Measurements from ENCODE around the gene ABHD13. TPM values are rescaled to one million over a fixed set of nuclear protein-coding genes. Genes with fewer than 3 reads are reported as not detected.
"Not testable (repeated sequence)": the region's sequence is repeated elsewhere in the genome, so short reads cannot be mapped to it uniquely, and the experiment has no call there.

Gene ABHD13
- total RNA-seq, 4 donors from 2014 or later = 8.1 to 13.4 (median 9.2) TPM

DNA sequence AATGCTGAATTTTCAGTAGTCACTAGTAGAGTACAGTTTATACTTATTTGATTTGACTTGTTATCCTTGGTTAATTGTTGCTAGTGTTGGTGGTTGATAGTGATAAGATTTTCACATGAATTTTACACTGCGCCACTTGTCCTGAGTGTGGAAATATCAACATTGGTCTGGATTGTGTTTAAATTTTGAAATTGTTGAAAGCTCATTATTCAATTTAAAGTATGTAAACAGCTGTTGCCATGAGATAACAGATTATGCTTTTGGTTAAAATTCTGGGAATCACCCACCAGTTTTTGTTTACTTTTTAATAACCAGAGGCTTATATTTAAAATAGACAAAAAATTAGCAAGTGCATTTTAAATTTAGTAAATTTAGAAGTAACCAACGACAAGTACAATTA, 39.1 kb downstream of the ABHD13 start:
- no peaks in the 10 kb centered on the region for H3K27me3 ChIP-seq
- WGBS = 59% methylated on average over 2 of the region's 2 CpGs

DNA sequence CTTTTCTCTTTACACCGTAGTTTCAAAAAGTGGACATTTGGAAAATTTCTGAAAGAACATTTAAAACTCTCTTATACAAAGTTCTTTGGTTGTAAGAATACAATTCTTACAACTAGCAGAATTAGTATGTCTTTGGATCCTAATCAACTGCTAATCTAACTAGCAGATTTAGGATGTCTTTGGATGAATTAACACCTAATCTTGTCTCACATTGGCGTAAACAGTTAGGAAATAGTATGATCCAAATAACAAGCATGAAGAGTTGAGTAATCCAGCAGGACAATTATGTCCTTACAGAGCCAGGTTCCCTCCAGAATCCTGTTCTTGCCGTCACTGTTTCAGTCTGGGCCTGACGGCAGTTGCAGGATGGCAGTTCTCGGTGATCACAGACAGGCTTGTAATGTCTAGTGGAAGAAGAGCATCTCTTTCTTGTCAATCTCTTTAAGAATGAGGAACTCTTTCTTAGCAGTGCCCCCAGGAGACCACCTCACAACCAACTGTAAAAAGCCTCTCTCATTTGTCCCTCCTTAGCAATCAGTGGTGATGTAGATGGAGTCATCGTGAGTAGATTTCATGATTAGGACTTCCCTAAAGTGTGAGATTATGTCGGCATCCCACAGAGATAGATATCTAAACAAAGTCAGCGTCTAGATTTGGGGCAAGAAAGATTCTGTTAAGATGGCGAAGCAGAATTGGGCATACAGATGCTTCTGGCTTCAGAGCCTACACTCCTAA, 45.6 kb downstream of the ABHD13 start:
- no peak for DNase-seq (ENCODE audit: low spot score in 2 of 2)
- no peaks in the 10 kb centered on the region for H3K9me3 ChIP-seq
- H3K36me3 ChIP-seq = no peaks in the 10 kb centered on the region
- no peak overlapping the region for H3K27ac ChIP-seq
- H3K4me1 ChIP-seq = no peaks in the 10 kb centered on the region
- no peak overlapping the region for H3K4me3 ChIP-seq
- WGBS = 95% methylated on average over 9 of the region's 9 CpGs
- no peak for TF ChIP-seq POLR2A (IDR thresholded peaks at IDR 0.05)
- TF ChIP-seq EP300 (IDR thresholded peaks at IDR 0.05) = no peak
- no peak for TF ChIP-seq POLR2AphosphoS5 (IDR thresholded peaks at IDR 0.05)
- TF ChIP-seq, protein P1, sequence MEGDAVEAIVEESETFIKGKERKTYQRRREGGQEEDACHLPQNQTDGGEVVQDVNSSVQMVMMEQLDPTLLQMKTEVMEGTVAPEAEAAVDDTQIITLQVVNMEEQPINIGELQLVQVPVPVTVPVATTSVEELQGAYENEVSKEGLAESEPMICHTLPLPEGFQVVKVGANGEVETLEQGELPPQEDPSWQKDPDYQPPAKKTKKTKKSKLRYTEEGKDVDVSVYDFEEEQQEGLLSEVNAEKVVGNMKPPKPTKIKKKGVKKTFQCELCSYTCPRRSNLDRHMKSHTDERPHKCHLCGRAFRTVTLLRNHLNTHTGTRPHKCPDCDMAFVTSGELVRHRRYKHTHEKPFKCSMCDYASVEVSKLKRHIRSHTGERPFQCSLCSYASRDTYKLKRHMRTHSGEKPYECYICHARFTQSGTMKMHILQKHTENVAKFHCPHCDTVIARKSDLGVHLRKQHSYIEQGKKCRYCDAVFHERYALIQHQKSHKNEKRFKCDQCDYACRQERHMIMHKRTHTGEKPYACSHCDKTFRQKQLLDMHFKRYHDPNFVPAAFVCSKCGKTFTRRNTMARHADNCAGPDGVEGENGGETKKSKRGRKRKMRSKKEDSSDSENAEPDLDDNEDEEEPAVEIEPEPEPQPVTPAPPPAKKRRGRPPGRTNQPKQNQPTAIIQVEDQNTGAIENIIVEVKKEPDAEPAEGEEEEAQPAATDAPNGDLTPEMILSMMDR (IDR thresholded peaks at IDR 0.05) = no peak
- no peaks in the 10 kb centered on the region for H3K27me3 ChIP-seq

More for the DNA sequence above, 39.1 kb downstream of the ABHD13 start:
- H3K4me3 ChIP-seq = no peak overlapping the region
- H3K36me3 ChIP-seq = no peaks in the 10 kb centered on the region
- TF ChIP-seq EP300 (IDR thresholded peaks at IDR 0.05) (no peak), POLR2A (IDR thresholded peaks at IDR 0.05) (no peak), POLR2AphosphoS5 (IDR thresholded peaks at IDR 0.05) (no peak)
- TF ChIP-seq, protein P1 (IDR thresholded peaks at IDR 0.05) = no peak
- H3K4me1 ChIP-seq = no peaks in the 10 kb centered on the region
- no peak overlapping the region for H3K27ac ChIP-seq
- no peak for DNase-seq (ENCODE audit: low spot score in 2 of 2)
- peaks cover 5% of the 10 kb centered on the region for H3K9me3 ChIP-seq

DNA sequence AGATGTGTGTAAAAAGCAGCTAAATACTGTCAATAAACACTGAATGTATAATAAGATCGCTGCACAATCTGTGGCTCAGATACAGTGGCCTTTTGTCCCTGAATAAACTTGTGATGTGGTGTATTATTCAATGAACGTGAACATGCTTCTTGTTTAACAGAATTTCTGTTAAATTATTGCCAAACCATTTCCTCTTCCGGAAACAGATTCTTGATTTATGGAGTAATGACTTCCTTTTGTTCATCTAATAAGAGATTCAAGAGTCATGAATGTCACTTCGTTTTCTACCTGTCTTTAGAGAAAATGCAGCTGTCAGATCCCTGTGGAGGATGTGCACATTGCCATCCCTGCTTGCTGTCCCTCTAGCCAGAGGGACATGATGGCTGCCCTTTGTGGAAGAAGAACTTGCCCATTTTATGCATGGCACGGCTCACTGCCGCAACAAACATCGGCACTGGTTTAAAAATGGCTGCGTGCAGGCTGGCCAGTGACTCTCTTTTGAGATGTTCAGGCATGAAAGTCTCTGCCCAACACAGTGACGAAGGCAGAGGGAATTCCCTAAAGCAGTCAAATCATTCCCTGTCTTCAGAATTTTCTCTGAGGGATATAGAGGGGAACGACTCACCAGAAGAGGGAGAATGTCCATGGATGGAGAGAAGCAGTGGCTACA, 48.3 kb downstream of the ABHD13 start:
- Histone ChIP-seq H3K36me3 (no peaks in the 10 kb centered on the region), H3K27me3 (no peaks in the 10 kb centered on the region), H3K4me1 (peaks cover 17% of the 10 kb centered on the region), H3K9me3 (no peaks in the 10 kb centered on the region), H3K4me3 (no peak overlapping the region), H3K27ac (no peak overlapping the region)
- DNase-seq (ENCODE audit: low spot score in 2 of 2) = no peak
- TF ChIP-seq, protein P1 (IDR thresholded peaks at IDR 0.05) = no peak
- TF ChIP-seq EP300 (IDR thresholded peaks at IDR 0.05) (no peak), POLR2A (IDR thresholded peaks at IDR 0.05) (no peak)
- WGBS = 71% methylated on average over 10 of the region's 10 CpGs

DNA sequence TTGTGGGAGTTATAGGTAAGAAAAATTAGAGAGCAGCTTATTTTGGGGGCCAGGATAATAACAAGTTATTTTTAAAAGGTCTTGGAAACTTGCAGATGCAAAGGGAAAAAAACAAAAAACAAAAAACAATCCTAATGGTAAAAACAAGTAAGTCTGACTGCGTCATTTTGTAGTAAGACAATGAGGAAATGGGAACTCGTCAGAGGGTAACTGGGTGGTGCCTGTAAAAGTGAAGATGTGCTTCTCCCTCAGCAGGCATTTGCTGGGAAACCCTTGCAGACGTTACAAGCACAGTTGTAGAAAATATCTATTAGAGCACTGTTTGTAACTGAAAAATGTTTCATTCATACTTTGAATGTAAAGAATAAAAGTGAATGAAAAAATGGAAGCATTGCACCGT, 49.2 kb downstream of the ABHD13 start:
- Histone ChIP-seq H3K9me3 (no peaks in the 10 kb centered on the region), H3K27me3 (no peaks in the 10 kb centered on the region), H3K4me1 (peaks cover 17% of the 10 kb centered on the region), H3K4me3 (no peak overlapping the region), H3K27ac (no peak overlapping the region), H3K36me3 (no peaks in the 10 kb centered on the region)
- no peak for DNase-seq (ENCODE audit: low spot score in 2 of 2)
- TF ChIP-seq POLR2AphosphoS5 (IDR thresholded peaks at IDR 0.05) (no peak), POLR2A (IDR thresholded peaks at IDR 0.05) (no peak), EP300 (IDR thresholded peaks at IDR 0.05) (no peak)
- TF ChIP-seq, protein P1 (IDR thresholded peaks at IDR 0.05) = no peak
- 86% methylated on average over 4 of the region's 4 CpGs for WGBS

DNA sequence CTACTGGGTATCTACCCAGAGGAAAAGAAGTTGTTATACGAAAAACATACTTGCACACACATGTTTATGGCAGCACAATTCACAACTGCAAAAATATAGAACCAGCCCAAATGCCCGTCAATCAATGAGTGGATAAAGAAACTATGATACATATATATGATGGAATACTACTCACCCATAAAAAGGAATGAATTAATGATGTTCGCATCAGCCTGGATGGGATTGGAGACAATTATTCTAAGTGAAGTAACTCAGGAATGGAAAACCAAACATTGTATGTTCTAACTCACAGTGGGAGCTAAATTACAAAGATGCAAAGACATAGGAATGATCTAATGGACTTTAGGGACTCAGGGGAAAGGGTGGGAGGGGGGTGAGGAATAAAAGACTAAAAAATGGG, 49.7 kb downstream of the ABHD13 start:
- H3K36me3 ChIP-seq; DNase-seq (ENCODE audit: low spot score in 2 of 2); H3K27me3 ChIP-seq; H3K4me3 ChIP-seq; H3K9me3 ChIP-seq; H3K27ac ChIP-seq: not testable (repeated sequence)
- WGBS = 96% methylated on average over 3 of the region's 3 CpGs
- H3K4me1 ChIP-seq = peaks cover 17% of the 10 kb centered on the region

All from suprapubic skin (tissue), 4 donors.